ENCODE data around the gene ZNF26. TPM values are rescaled to one million over a fixed set of nuclear protein-coding genes. Genes with fewer than 3 reads are reported as not detected.
A peak's percentile ranks its signal among the peaks of the same experiment; 100 is the strongest.
"Not testable (repeated sequence)": the region's sequence is repeated elsewhere in the genome, so short reads cannot be mapped to it uniquely, and the experiment has no call there.

Gene ZNF26
- total RNA-seq, 2 experiments from 2014 or later = 15.7 to 22.2 TPM

DNA sequence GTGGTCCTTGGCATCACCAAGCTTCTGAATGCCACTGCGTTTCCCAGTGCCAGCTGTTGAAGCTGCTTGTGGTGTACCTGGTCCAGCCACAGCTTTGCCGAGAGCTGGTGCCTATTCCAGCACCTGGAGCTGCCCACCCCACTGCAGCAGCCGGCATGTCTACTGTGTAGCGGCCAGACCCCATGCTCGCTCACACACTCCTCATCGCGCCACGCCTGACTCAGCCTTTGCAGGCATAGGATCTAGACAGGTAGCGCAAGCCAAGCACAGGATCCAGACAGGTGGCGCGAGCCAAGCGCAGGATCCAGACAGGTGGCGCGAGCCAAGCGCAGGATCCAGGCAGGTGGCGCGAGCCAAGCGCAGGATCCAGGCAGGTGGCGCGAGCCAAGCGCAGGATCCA, 18.4 kb upstream of the ZNF26 start:
- Histone ChIP-seq H3K9me2 (ENCODE audit: insufficient read depth, low read length) (no peaks in the 10 kb centered on the region), H3K4me2 (ENCODE audit: low read length) (no peak overlapping the region), H3K4me3 (ENCODE audit: low read depth, low read length, poor library complexity, severe bottlenecking) (no peak overlapping the region), H3K79me2 (ENCODE audit: insufficient read depth, low read depth, low read length) (no peaks in the 10 kb centered on the region), H4K20me1 (ENCODE audit: insufficient read depth, low read length) (no peaks in the 10 kb centered on the region), H3K36me3 (ENCODE audit: insufficient read depth, low read length) (no peaks in the 10 kb centered on the region), H3K4me1 (ENCODE audit: insufficient read depth, low read length, poor library complexity, severe bottlenecking) (no peaks in the 10 kb centered on the region), H3K27ac (ENCODE audit: low read depth, low read length, poor library complexity, severe bottlenecking) (no peak overlapping the region), H2AFZ (ENCODE audit: low read length) (no peak overlapping the region), H3K9me3 (ENCODE audit: low read length) (peaks cover 4% of the 10 kb centered on the region; the same call in 1 of the 2 replicates)
- ChIA-PET CTCF (ENCODE audit: unreplicated experiment) (no interaction called here), POLR2A (no interaction called here)
- intact Hi-C loops (cut with micrococcal nuclease; ENCODE audit: unreplicated experiment) = no loop called here
- TF ChIP-seq, protein P1, sequence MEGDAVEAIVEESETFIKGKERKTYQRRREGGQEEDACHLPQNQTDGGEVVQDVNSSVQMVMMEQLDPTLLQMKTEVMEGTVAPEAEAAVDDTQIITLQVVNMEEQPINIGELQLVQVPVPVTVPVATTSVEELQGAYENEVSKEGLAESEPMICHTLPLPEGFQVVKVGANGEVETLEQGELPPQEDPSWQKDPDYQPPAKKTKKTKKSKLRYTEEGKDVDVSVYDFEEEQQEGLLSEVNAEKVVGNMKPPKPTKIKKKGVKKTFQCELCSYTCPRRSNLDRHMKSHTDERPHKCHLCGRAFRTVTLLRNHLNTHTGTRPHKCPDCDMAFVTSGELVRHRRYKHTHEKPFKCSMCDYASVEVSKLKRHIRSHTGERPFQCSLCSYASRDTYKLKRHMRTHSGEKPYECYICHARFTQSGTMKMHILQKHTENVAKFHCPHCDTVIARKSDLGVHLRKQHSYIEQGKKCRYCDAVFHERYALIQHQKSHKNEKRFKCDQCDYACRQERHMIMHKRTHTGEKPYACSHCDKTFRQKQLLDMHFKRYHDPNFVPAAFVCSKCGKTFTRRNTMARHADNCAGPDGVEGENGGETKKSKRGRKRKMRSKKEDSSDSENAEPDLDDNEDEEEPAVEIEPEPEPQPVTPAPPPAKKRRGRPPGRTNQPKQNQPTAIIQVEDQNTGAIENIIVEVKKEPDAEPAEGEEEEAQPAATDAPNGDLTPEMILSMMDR (conservative IDR thresholded peaks at IDR 0.05; ENCODE audit: low read length) = no peak
- no peak for TF ChIP-seq EZH2phosphoT487 (IDR thresholded peaks at IDR 0.05; ENCODE audit: borderline replicate concordance, low read depth, low read length)
- no peak for DNase-seq (ENCODE audit: low spot score)
- BruUV-seq (replicated peaks) = no TSS peak

DNA sequence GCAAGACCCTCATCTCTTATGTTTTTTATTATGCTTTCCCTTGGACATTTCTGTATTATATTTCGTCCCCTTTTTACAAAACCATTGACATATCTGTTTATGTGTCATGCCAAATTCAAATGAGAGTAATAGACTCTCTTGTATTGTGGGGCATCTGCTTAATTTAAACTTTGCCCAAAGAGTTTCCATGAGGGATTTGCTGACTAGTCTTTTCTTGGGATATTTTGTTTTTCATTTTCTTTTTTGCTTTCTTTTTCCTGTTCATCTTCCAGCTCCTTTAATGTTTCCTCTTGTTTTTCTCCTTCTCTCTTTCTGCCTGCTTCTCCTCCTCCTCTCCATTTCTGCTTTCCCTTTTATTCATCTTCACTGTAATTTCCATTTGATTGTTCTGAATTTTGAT, 13.8 kb upstream of the ZNF26 start:
- no peak overlapping the region for H3K4me2 ChIP-seq (ENCODE audit: low read length)
- intact Hi-C loops (cut with micrococcal nuclease; ENCODE audit: unreplicated experiment) = no loop called here
- H2AFZ ChIP-seq (ENCODE audit: low read length) = no peak overlapping the region
- no peak overlapping the region for H3K27ac ChIP-seq (ENCODE audit: low read depth, low read length, poor library complexity, severe bottlenecking)
- H3K9me3 ChIP-seq (ENCODE audit: low read length) = 0 out of 2 replicates have a peak, but pooled peaks cover 9% of the 10 kb centered on the region
- H3K79me2 ChIP-seq (ENCODE audit: insufficient read depth, low read depth, low read length) = no peaks in the 10 kb centered on the region
- ChIA-PET POLR2A (no interaction called here), CTCF (ENCODE audit: unreplicated experiment) (no interaction called here)
- no peaks in the 10 kb centered on the region for H3K4me1 ChIP-seq (ENCODE audit: insufficient read depth, low read length, poor library complexity, severe bottlenecking)
- DNase-seq (ENCODE audit: low spot score) = no peak
- no peaks in the 10 kb centered on the region for H4K20me1 ChIP-seq (ENCODE audit: insufficient read depth, low read length)
- TF ChIP-seq EZH2phosphoT487 (IDR thresholded peaks at IDR 0.05; ENCODE audit: borderline replicate concordance, low read depth, low read length) = no peak
- TF ChIP-seq, protein P1 (conservative IDR thresholded peaks at IDR 0.05; ENCODE audit: low read length) = no peak
- H3K9me2 ChIP-seq (ENCODE audit: insufficient read depth, low read length) = no peaks in the 10 kb centered on the region
- no peak overlapping the region for H3K4me3 ChIP-seq (ENCODE audit: low read depth, low read length, poor library complexity, severe bottlenecking)
- BruUV-seq (replicated peaks) = no TSS peak
- no peaks in the 10 kb centered on the region for H3K36me3 ChIP-seq (ENCODE audit: insufficient read depth, low read length)

GRCh38 chr12:132976870-132977269, 9.3 kb upstream of the ZNF26 start:
- CTCF ChIA-PET (ENCODE audit: unreplicated experiment); POLR2A ChIA-PET: not testable (repeated sequence)

More at GRCh38 chr12:132976870-132977269, 9.3 kb upstream of the ZNF26 start:
- H3K79me2 ChIP-seq (ENCODE audit: insufficient read depth, low read depth, low read length); H3K9me3 ChIP-seq (ENCODE audit: low read length); H3K27ac ChIP-seq (ENCODE audit: low read depth, low read length, poor library complexity, severe bottlenecking); BruUV-seq (replicated peaks); intact Hi-C loops (cut with micrococcal nuclease; ENCODE audit: unreplicated experiment); H3K4me2 ChIP-seq (ENCODE audit: low read length); H3K4me3 ChIP-seq (ENCODE audit: low read depth, low read length, poor library complexity, severe bottlenecking); DNase-seq (ENCODE audit: low spot score); H3K9me2 ChIP-seq (ENCODE audit: insufficient read depth, low read length); H2AFZ ChIP-seq (ENCODE audit: low read length); H3K4me1 ChIP-seq (ENCODE audit: insufficient read depth, low read length, poor library complexity, severe bottlenecking); H4K20me1 ChIP-seq (ENCODE audit: insufficient read depth, low read length); H3K36me3 ChIP-seq (ENCODE audit: insufficient read depth, low read length): not testable (repeated sequence)
- TF ChIP-seq, protein P1 (conservative IDR thresholded peaks at IDR 0.05; ENCODE audit: low read length) = peak; percentile 46; the same call in 1 of the 2 replicates
